Measurements from ENCODE around the gene OIT3.

OIT3 gene

GRCh38 chr10:72862957-72863356, 30.6 kb upstream of the OIT3 start:
- H3K9ac ChIP-seq (ENCODE audit: insufficient read length): no peak overlapping the region
- TF ChIP-seq EZH2 (IDR thresholded peaks at IDR 0.05): no peak
- TF ChIP-seq POLR2AphosphoS5 (IDR thresholded peaks at IDR 0.05; ENCODE audit: borderline replicate concordance, low read depth, low read length): no peak
- TF ChIP-seq FOXP2 (optimal IDR thresholded peaks at IDR 0.05; ENCODE audit: control extremely low read depth, extremely low read length, insufficient read depth): no peak
- no peak for DNase-seq (ENCODE audit: low read depth, low spot score)
- H3K4me3 ChIP-seq: no peak overlapping the region
- no peaks in the 10 kb centered on the region for H3K36me3 ChIP-seq (ENCODE audit: insufficient read depth, low read length)
- no peak overlapping the region for H3K27ac ChIP-seq
- no peaks in the 10 kb centered on the region for H3K9me3 ChIP-seq (ENCODE audit: low read depth, low read length)

- no peaks in the 10 kb centered on the region for H3K36me3 ChIP-seq (ENCODE audit: insufficient read depth, low read length)
- no peak overlapping the region for H3K27ac ChIP-seq
- no peak for DNase-seq (ENCODE audit: low read depth, low spot score)
- no peaks in the 10 kb centered on the region for H3K9me3 ChIP-seq (ENCODE audit: low read depth, low read length)
- H3K9ac ChIP-seq (ENCODE audit: insufficient read length): no peak overlapping the region
- TF ChIP-seq EZH2 (IDR thresholded peaks at IDR 0.05) (no peak), FOXP2 (optimal IDR thresholded peaks at IDR 0.05; ENCODE audit: control extremely low read depth, extremely low read length, insufficient read depth) (no peak), POLR2AphosphoS5 (IDR thresholded peaks at IDR 0.05; ENCODE audit: borderline replicate concordance, low read depth, low read length) (no peak)
- H3K4me3 ChIP-seq: no peak overlapping the region
Measured at GRCh38 chr10:72875250-72876055, 18.1 kb upstream of the OIT3 start.

GRCh38 chr10:72879245-72879644, 14.3 kb upstream of the OIT3 start:
- Histone ChIP-seq H3K27ac (no peak overlapping the region), H3K4me3 (no peak overlapping the region), H3K9me3 (ENCODE audit: low read depth, low read length) (no peaks in the 10 kb centered on the region), H3K36me3 (ENCODE audit: insufficient read depth, low read length) (no peaks in the 10 kb centered on the region), H3K9ac (ENCODE audit: insufficient read length) (no peak overlapping the region)
- no peak for TF ChIP-seq FOXP2 (optimal IDR thresholded peaks at IDR 0.05; ENCODE audit: control extremely low read depth, extremely low read length, insufficient read depth)
- no peak for TF ChIP-seq EZH2 (IDR thresholded peaks at IDR 0.05)
- TF ChIP-seq POLR2AphosphoS5 (IDR thresholded peaks at IDR 0.05; ENCODE audit: borderline replicate concordance, low read depth, low read length): no peak
- DNase-seq (ENCODE audit: low read depth, low spot score): no peak

- no peak for DNase-seq (ENCODE audit: low read depth, low spot score)
- TF ChIP-seq EZH2 (IDR thresholded peaks at IDR 0.05) (no peak), FOXP2 (optimal IDR thresholded peaks at IDR 0.05; ENCODE audit: control extremely low read depth, extremely low read length, insufficient read depth) (no peak), POLR2AphosphoS5 (IDR thresholded peaks at IDR 0.05; ENCODE audit: borderline replicate concordance, low read depth, low read length) (no peak)
- Histone ChIP-seq H3K27ac (no peak overlapping the region), H3K4me3 (no peak overlapping the region), H3K9me3 (ENCODE audit: low read depth, low read length) (no peaks in the 10 kb centered on the region), H3K36me3 (ENCODE audit: insufficient read depth, low read length) (no peaks in the 10 kb centered on the region), H3K9ac (ENCODE audit: insufficient read length) (no peak overlapping the region)
Measured at GRCh38 chr10:72881291-72881690, 12.2 kb upstream of the OIT3 start.

GRCh38 chr10:72883861-72884260, 9.7 kb upstream of the OIT3 start:
- Histone ChIP-seq H3K9me3 (ENCODE audit: low read depth, low read length) (no peaks in the 10 kb centered on the region), H3K4me3 (no peak overlapping the region), H3K36me3 (ENCODE audit: insufficient read depth, low read length) (no peaks in the 10 kb centered on the region), H3K27ac (no peak overlapping the region), H3K9ac (ENCODE audit: insufficient read length) (no peak overlapping the region)
- TF ChIP-seq POLR2AphosphoS5 (IDR thresholded peaks at IDR 0.05; ENCODE audit: borderline replicate concordance, low read depth, low read length) (no peak), EZH2 (IDR thresholded peaks at IDR 0.05) (no peak), FOXP2 (optimal IDR thresholded peaks at IDR 0.05; ENCODE audit: control extremely low read depth, extremely low read length, insufficient read depth) (no peak)
- no peak for DNase-seq (ENCODE audit: low read depth, low spot score)

- no peak for DNase-seq (ENCODE audit: low read depth, low spot score)
- H3K27ac ChIP-seq: no peak overlapping the region
- no peaks in the 10 kb centered on the region for H3K9me3 ChIP-seq (ENCODE audit: low read depth, low read length)
- H3K4me3 ChIP-seq: no peak overlapping the region
- H3K9ac ChIP-seq (ENCODE audit: insufficient read length): no peak overlapping the region
- TF ChIP-seq FOXP2 (optimal IDR thresholded peaks at IDR 0.05; ENCODE audit: control extremely low read depth, extremely low read length, insufficient read depth) (no peak), POLR2AphosphoS5 (IDR thresholded peaks at IDR 0.05; ENCODE audit: borderline replicate concordance, low read depth, low read length) (no peak), EZH2 (IDR thresholded peaks at IDR 0.05) (no peak)
- no peaks in the 10 kb centered on the region for H3K36me3 ChIP-seq (ENCODE audit: insufficient read depth, low read length)
Measured at GRCh38 chr10:72885953-72886352, 7.6 kb upstream of the OIT3 start.

GRCh38 chr10:72886621-72887020, 6.9 kb upstream of the OIT3 start:
- no peak for DNase-seq (ENCODE audit: low read depth, low spot score)

GRCh38 chr10:72887043-72887442, 6.5 kb upstream of the OIT3 start:
- DNase-seq (ENCODE audit: low read depth, low spot score): no peak
- no peak overlapping the region for H3K4me3 ChIP-seq
- TF ChIP-seq POLR2AphosphoS5 (IDR thresholded peaks at IDR 0.05; ENCODE audit: borderline replicate concordance, low read depth, low read length): no peak
- no peak for TF ChIP-seq EZH2 (IDR thresholded peaks at IDR 0.05)
- TF ChIP-seq FOXP2 (optimal IDR thresholded peaks at IDR 0.05; ENCODE audit: control extremely low read depth, extremely low read length, insufficient read depth): no peak
- H3K36me3 ChIP-seq (ENCODE audit: insufficient read depth, low read length): no peaks in the 10 kb centered on the region
- H3K9ac ChIP-seq (ENCODE audit: insufficient read length): no peak overlapping the region
- no peak overlapping the region for H3K27ac ChIP-seq
- H3K9me3 ChIP-seq (ENCODE audit: low read depth, low read length): no peaks in the 10 kb centered on the region

More at GRCh38 chr10:72886621-72887020, 6.9 kb upstream of the OIT3 start:
- TF ChIP-seq FOXP2 (optimal IDR thresholded peaks at IDR 0.05; ENCODE audit: control extremely low read depth, extremely low read length, insufficient read depth) (no peak), EZH2 (IDR thresholded peaks at IDR 0.05) (no peak), POLR2AphosphoS5 (IDR thresholded peaks at IDR 0.05; ENCODE audit: borderline replicate concordance, low read depth, low read length) (no peak)
- no peaks in the 10 kb centered on the region for H3K9me3 ChIP-seq (ENCODE audit: low read depth, low read length)
- no peak overlapping the region for H3K9ac ChIP-seq (ENCODE audit: insufficient read length)
- no peak overlapping the region for H3K4me3 ChIP-seq
- no peaks in the 10 kb centered on the region for H3K36me3 ChIP-seq (ENCODE audit: insufficient read depth, low read length)
- H3K27ac ChIP-seq: no peak overlapping the region
